HG03280 (cell line): Measurements from ENCODE around the gene FAM13B.
"Not testable (repeated sequence)": the region's sequence is repeated elsewhere in the genome, so short reads cannot be mapped to it uniquely, and the experiment has no call there.

ENCODE experiments used
- ATAC-seq: cut with Tn5 transposase; IDR thresholded peaks from one replicate; pipeline ENCODE4 v1.9.1; 2021; ENCODE audit warnings: mild to moderate bottlenecking, moderate library complexity; ENCODE audit not compliant: unreplicated experiment

Gene FAM13B

GRCh38 chr5:138035605-138036537, 3.0 kb upstream of the FAM13B start:
- ATAC-seq: peak; percentile 50

GRCh38 chr5:138033907-138034306, 1.0 kb upstream of the FAM13B start:
- ATAC-seq: no peak

GRCh38 chr5:138033386-138033808, 518 bp upstream of the FAM13B start:
- ATAC-seq: no peak

- peak; percentile 34 for ATAC-seq
Measured at GRCh38 chr5:138032028-138032571, 779 bp downstream of the FAM13B start.

DNA sequence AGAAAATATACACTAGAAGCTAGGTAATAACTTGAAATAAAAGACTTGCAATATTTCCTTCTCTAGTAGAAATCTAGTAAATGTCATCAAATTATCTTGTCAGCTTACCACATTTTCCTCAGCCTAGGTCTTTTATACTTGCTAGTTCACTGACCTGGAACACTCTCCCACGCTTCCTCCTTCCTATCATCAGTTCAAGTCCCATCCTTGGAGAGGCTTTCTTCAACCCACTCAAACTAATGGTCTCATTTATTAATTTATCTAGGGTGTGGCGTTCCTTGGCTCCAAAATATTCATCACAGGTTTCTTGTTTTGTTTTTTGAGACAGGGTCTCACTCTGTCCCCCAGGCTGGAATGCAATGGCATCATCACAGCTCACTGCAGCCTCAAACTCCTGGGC, 2.9 kb downstream of the FAM13B start:
- ATAC-seq: no peak

DNA sequence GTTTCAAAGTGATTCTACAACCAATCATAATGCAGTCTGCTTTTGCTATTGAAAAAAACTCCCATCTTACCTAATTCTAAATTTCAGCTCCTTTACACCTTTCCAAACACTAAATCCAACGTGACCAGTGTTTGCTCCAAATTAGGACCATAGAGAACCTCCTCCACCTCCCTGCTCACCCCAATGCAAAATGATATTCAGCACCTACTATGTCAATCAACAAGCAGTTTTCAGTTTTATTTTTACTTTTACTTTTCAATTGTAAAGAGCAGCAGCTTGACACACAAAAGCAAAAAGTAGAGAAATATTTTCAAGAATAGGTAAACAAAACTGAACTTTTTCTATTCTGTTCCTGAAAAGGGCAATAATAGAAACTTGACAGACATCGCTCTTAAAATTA, 3.4 kb downstream of the FAM13B start:
- no peak for ATAC-seq

DNA sequence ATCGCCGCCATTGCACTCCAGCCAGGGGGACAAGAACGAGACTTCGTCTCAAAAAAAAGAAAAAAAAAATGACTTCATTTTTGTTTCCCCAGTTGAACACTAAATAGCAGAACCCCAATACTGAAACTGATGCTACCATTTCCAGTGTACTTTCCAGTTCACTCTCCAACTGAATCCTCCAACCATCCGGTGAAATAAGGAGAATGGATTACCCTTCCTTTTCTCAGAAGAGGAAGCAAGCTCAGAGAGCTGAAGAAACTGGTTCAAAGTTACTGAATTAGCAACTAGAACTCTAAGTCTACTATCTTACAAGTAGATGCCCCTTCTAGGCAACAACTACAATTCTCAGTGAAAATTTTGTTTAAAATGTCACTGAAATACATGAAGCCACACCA, 3.9 kb downstream of the FAM13B start:
- no peak for ATAC-seq

GRCh38 chr5:138028262-138028970, 4.5 kb downstream of the FAM13B start:
- ATAC-seq: not testable (repeated sequence)

DNA sequence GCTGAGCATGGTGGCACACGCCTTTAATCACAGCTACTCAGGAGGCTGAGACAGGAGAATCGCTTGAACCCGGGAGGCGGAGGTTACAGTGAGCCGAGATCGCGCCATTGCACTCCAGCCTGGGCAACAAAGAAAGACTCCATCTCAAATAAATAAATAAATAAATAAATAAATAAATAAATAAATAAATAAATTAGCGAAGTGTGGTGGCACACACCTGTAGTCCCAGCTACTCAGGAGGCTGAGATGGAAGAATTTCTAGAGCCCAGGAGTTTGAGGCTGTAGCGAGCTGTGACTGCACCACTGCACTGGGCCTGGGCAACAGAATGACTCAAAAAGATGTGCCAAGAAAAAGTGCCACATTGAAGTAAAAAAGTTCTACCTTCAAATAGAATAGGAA, 6.1 kb downstream of the FAM13B start:
- ATAC-seq: not testable (repeated sequence)

DNA sequence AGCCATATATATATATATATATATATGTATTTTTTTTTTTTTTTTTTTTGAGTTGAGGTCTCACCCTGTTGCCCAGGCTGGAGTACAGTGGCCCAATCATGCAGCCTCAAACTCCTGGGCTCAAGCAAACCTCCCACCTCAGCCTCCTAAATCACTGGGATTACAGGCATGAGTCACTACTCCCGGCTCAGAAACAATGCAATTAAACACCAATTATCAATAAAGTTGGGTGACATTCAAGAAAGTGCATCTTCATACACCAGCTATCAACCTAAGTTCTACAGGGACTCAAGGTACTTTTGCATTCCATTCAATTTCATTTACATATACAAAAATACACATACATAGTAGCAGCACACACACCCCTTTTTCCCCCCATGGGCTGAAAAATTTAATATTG, 7.6 kb downstream of the FAM13B start:
- ATAC-seq: no peak

DNA sequence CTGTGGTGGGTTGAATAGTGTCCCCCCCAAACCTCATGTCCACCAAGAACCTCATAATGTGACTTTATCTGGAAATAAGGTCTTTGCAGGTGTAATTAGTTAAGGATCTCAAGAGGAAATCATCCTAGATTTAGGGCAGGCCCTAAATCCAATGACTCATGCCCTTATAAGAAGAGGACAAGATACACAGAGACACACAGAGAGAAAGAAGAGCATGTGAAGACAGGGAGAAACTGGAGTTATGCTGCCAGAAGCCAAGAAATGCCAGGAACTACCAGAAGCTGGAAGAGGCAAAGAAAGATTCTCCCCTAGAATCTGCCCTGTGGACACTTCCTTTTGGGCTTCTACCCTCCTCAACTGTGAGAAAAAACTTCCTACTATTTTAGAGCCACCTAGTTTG, 8.8 kb downstream of the FAM13B start:
- ATAC-seq: no peak

GRCh38 chr5:138022912-138023311, 10.0 kb downstream of the FAM13B start:
- no peak for ATAC-seq

- ATAC-seq: no peak
Measured at GRCh38 chr5:138021771-138022170, 11.1 kb downstream of the FAM13B start.

GRCh38 chr5:138018849-138019248, 14.0 kb downstream of the FAM13B start:
- no peak for ATAC-seq

DNA sequence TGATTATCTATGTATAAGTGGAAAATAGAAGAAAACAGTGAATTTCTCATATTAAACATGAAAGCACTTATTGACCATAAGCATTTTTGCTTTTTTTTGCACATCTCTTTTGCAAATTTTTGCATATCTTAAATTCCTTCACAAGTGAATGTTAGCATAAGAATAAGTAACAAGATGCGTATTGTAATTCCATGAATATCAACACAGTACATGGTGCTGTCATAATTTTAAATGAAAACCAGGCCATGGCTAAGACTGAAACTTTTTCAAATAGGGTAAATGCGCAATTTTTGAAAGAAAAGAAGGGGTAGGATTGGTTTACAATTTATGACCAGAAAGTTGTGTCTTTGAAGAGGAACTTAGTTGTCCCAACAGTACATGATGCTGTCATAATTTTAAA, 17.0 kb downstream of the FAM13B start:
- no peak for ATAC-seq

- ATAC-seq: no peak
Measured at GRCh38 chr5:138011991-138012390, 20.9 kb downstream of the FAM13B start.

DNA sequence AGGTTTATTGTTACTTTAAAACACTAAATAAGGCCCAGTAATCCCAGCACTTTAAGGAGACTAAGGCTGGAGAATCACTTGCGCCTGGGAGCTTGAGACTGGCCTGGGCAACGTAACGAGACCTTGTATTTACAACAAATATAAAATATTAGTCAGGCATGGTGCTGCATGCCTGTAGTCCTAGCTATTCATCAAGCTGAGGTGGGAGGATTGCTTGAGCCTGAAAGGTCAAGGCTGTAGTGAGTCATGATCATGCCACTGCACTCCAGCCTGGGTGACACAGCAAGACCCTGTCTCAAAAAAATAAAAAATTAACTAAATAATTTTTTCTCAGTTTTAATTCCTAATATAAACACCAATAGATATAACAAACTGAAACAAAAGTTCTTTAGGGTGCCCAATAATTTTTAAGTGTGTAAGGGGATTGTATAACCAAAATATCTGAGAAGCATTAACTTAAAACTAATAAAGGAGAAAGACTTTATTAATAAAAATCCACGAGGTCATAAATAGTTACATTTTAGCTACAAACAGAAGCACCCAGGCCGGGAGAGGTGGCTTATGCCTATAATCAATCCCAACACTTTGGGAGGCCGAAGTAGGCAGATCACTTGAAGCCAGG, 32.7 kb downstream of the FAM13B start:
- no peak for ATAC-seq

DNA sequence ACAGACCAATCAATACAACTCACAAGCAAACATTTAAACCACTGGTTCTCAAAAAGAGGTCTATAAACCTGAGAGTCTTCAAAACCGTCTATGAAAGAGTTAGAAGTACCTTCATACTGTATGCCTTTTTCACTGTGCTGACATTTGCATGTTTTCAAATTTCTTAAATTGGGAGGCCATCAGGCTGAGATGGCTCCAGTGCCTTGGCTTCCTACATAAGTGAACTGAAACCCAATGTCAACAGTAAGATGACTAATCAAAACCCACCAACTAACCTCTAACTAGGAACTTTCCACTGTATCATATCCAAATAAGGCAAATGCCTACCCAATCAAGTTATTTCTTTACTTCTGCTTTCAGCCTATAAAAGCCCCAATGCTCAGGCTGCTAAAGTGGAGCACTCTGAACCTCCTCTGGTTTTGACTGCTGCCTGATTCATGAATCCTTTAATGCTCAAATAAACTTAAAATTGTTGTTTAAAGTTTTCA, 35.1 kb downstream of the FAM13B start:
- ATAC-seq: no peak

DNA sequence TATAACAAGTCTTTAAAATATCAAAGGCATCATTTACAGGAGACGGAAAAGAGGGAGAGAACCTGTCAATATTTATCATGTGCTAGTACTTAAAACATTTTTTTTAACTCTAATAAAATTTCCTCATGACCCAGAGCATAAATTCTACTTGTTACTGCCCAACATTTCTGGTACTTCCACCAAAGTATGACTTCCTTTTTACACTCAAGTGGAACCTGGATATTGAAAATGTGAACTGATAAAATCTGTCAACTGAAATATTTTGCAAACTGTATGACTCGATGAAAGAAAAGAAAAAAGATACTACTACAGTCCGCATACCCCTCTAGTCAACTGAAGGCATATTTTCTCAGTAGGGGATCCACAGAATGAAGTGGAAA, 37.1 kb downstream of the FAM13B start:
- ATAC-seq: no peak

DNA sequence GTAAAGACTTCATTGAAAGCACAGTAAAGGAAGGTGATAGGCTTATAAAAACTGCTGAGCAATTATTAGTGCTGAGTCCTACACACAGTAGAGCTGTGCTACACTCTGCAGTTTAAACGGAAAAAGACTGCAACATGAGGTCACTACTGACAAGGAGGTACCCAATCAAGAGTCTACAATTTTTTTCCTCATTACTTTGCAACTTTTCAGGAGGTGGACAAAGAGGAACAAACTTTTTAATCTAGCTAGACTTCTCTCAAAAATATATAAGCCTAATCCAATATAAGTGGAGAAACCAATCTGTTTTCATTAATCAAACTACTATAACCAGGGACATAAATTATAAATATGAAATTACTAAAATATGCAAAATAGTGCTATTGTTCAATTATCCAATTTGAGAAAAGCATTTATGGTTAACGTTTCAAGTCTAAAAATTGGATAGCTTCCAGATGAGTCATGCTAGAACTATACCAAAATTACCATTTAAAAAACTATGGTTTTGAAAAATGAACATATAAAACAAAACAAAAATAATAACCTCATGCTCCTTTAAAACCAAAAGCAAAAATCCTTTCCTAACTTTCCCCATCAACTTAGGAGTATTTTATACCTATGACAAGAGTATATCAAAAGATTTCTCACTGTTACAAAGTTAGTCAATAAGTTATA, 37.7 kb downstream of the FAM13B start:
- ATAC-seq: no peak

- ATAC-seq: no peak
Measured at GRCh38 chr5:137994556-137994955, 38.3 kb downstream of the FAM13B start.
